ENCODE measurements around the gene LYPD1.

Gene LYPD1

DNA sequence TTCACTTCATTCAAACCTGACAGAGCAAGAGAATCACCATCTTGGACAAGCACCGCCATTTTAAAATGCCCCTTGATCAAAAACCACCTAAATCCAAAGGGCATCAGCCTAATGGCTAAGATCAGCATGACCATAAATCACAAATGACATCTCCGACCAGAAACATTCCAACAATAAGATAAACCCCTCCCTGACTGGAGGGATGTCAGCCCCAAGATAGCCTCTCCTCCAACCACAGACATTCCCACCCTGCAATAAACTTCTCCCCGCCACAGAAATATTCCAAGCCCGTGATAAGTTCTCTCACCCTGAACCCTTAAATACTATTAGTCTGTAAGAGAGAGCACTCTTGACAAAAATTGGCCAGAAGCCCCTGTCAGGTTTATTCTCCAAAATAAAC is 21.6 kb upstream of the LYPD1 start:
- Histone ChIP-seq H3K27me3 (ENCODE audit: insufficient read depth, poor library complexity, severe bottlenecking) (no peaks in the 10 kb centered on the region), H3K9me3 (ENCODE audit: severe bottlenecking) (no peaks in the 10 kb centered on the region), H3K4me1 (ENCODE audit: insufficient read depth, poor library complexity, severe bottlenecking) (no peaks in the 10 kb centered on the region), H3K4me3 (ENCODE audit: severe bottlenecking) (no peak overlapping the region), H3K27ac (ENCODE audit: poor library complexity, severe bottlenecking) (no peak overlapping the region), H3K36me3 (ENCODE audit: low read depth) (no peaks in the 10 kb centered on the region)
- TF ChIP-seq, protein P1, sequence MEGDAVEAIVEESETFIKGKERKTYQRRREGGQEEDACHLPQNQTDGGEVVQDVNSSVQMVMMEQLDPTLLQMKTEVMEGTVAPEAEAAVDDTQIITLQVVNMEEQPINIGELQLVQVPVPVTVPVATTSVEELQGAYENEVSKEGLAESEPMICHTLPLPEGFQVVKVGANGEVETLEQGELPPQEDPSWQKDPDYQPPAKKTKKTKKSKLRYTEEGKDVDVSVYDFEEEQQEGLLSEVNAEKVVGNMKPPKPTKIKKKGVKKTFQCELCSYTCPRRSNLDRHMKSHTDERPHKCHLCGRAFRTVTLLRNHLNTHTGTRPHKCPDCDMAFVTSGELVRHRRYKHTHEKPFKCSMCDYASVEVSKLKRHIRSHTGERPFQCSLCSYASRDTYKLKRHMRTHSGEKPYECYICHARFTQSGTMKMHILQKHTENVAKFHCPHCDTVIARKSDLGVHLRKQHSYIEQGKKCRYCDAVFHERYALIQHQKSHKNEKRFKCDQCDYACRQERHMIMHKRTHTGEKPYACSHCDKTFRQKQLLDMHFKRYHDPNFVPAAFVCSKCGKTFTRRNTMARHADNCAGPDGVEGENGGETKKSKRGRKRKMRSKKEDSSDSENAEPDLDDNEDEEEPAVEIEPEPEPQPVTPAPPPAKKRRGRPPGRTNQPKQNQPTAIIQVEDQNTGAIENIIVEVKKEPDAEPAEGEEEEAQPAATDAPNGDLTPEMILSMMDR (IDR thresholded peaks at IDR 0.05; ENCODE audit: poor library complexity, severe bottlenecking) = no peak
- DNase-seq (ENCODE audit: low spot score) = no peak
- no peak for ATAC-seq (ENCODE audit: low read depth)

DNA sequence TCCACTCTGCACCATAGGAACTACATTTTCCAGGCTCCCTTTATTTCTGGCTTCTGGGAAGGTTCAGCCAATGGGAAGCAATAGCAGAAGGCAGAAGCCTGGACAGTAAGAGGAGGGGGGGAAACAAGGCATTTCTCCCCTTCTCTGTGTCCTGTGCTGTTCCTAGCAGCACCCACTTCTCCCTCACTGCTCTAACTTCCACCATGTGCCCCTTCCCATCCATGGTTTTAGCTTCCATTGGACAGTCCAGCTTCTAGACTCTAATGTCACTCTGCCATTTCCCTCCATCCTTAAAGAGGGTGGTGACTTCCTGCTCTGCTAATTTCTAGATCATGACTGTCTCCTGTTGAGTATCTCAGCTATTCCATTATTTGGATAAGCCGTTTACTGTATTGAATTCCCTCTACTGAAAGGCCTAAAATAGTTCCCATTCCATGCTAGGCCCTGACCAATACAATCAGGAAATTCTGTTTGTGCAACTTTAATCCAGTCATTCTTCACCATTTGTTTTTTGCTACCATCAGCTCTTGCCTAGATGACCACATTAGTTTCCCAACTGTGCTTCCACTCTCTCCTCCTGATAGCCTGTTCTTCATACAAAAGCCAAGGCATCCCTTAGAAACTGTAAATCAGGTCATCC is 20.8 kb upstream of the LYPD1 start:
- Histone ChIP-seq H3K27ac (ENCODE audit: poor library complexity, severe bottlenecking) (no peak overlapping the region), H3K4me1 (ENCODE audit: insufficient read depth, poor library complexity, severe bottlenecking) (no peaks in the 10 kb centered on the region), H3K27me3 (ENCODE audit: insufficient read depth, poor library complexity, severe bottlenecking) (no peaks in the 10 kb centered on the region), H3K36me3 (ENCODE audit: low read depth) (no peaks in the 10 kb centered on the region), H3K4me3 (ENCODE audit: severe bottlenecking) (no peak overlapping the region), H3K9me3 (ENCODE audit: severe bottlenecking) (no peaks in the 10 kb centered on the region)
- ATAC-seq (ENCODE audit: low read depth) (no peak), DNase-seq (ENCODE audit: low spot score) (no peak)
- TF ChIP-seq, protein P1 (IDR thresholded peaks at IDR 0.05; ENCODE audit: poor library complexity, severe bottlenecking) = no peak

DNA sequence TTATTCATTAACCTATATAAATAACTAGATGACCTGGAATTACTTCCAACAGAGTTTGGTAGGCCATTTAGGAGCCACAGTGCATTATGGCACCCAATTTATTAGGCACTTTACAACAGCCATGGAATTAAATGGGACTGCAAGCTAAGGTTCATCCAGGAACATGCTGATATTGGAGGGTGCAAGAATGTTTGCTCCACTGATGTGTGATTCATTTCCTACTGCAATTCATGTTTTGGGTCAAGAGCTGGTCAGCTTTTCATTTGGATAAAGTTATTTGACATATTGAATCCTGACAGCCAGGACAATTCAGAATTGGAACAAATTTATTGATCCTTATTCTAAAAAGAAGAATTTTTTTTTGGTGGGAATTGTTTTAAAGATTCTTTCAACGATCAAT is 11.8 kb upstream of the LYPD1 start:
- Histone ChIP-seq H3K4me1 (ENCODE audit: insufficient read depth, poor library complexity, severe bottlenecking) (no peaks in the 10 kb centered on the region), H3K9me3 (ENCODE audit: severe bottlenecking) (no peaks in the 10 kb centered on the region), H3K36me3 (ENCODE audit: low read depth) (no peaks in the 10 kb centered on the region), H3K4me3 (ENCODE audit: severe bottlenecking) (no peak overlapping the region), H3K27ac (ENCODE audit: poor library complexity, severe bottlenecking) (no peak overlapping the region), H3K27me3 (ENCODE audit: insufficient read depth, poor library complexity, severe bottlenecking) (peaks cover 6% of the 10 kb centered on the region)
- TF ChIP-seq, protein P1 (IDR thresholded peaks at IDR 0.05; ENCODE audit: poor library complexity, severe bottlenecking) = no peak
- DNase-seq (ENCODE audit: low spot score) = no peak
- no peak for ATAC-seq (ENCODE audit: low read depth)

DNA sequence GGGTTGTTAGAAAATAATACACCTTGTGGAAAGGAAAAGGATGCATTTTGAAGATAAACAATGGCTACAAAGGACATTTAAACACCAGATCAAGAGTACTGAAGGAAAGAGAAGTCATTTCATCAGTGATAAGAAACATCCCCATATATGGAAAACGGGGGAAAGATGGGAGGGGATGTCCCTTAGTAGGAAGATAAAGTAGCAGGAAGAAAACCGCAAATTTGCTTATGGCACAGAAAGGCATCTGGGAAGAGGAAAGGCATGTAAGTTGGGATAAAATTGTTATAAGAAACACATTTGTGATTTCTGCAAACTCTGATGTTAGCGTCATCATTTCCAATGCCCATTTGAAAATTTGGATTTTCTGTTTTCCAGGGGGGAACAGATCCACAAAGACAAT is 10.5 kb upstream of the LYPD1 start:
- Histone ChIP-seq H3K4me1 (ENCODE audit: insufficient read depth, poor library complexity, severe bottlenecking) (no peaks in the 10 kb centered on the region), H3K9me3 (ENCODE audit: severe bottlenecking) (no peaks in the 10 kb centered on the region), H3K27me3 (ENCODE audit: insufficient read depth, poor library complexity, severe bottlenecking) (peaks cover 6% of the 10 kb centered on the region), H3K36me3 (ENCODE audit: low read depth) (no peaks in the 10 kb centered on the region), H3K4me3 (ENCODE audit: severe bottlenecking) (no peak overlapping the region), H3K27ac (ENCODE audit: poor library complexity, severe bottlenecking) (no peak overlapping the region)
- TF ChIP-seq, protein P1 (IDR thresholded peaks at IDR 0.05; ENCODE audit: poor library complexity, severe bottlenecking) = no peak
- DNase-seq (ENCODE audit: low spot score) = no peak
- no peak for ATAC-seq (ENCODE audit: low read depth)

DNA sequence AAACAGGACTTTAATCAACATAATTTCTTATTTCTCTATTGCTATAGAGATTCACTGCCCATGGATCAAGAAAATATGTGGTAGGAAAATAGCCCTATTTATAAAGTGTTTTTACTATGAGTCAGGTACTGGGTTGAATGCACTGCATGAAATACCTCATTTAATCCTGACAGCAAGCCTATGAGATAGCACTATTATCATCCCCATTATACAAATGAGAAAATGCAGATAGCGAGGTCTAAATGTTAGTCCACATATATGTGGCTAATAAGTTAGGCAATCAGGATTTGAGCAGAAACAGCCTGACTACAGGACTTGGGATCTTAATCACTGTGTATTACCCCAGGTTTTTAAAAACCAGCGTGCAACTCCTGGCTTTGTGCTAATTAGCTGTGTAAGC is 8.5 kb upstream of the LYPD1 start:
- TF ChIP-seq, protein P1 (IDR thresholded peaks at IDR 0.05; ENCODE audit: poor library complexity, severe bottlenecking) = no peak
- Histone ChIP-seq H3K4me3 (ENCODE audit: severe bottlenecking) (no peak overlapping the region), H3K27ac (ENCODE audit: poor library complexity, severe bottlenecking) (no peak overlapping the region), H3K4me1 (ENCODE audit: insufficient read depth, poor library complexity, severe bottlenecking) (no peaks in the 10 kb centered on the region), H3K36me3 (ENCODE audit: low read depth) (no peaks in the 10 kb centered on the region), H3K27me3 (ENCODE audit: insufficient read depth, poor library complexity, severe bottlenecking) (peaks cover 6% of the 10 kb centered on the region), H3K9me3 (ENCODE audit: severe bottlenecking) (no peaks in the 10 kb centered on the region)
- ATAC-seq (ENCODE audit: low read depth) = no peak
- no peak for DNase-seq (ENCODE audit: low spot score)

Data from RWPE2 (cell line).